Astrocyte (in vitro differentiated cells and primary cell): ENCODE results near the gene PGAM5.

Experiments
- CTCF ChIP-seq: IDR thresholded peaks from 2 replicates; pipeline ENCODE4 v1.5.1; 2011; ENCODE audit warnings: low read depth, mild to moderate bottlenecking, inconsistent platforms, low read length, moderate library complexity; ENCODE audit not compliant: insufficient read depth
- EZH2 ChIP-seq: IDR thresholded peaks from 2 replicates; pipeline ENCODE4 v1.6.1; 2012; ENCODE audit warnings: mild to moderate bottlenecking, low read length, inconsistent platforms; ENCODE audit not compliant: insufficient read depth

- no peak for TF ChIP-seq CTCF
- no peak for TF ChIP-seq EZH2
Measured at GRCh38 chr12:132728502-132728901, 17.9 kb downstream of the PGAM5 start.
